Activated naive CD8-positive, alpha-beta T cell treated with anti-CD3 and anti-CD28 coated beads for 36 hours (primary cell): ENCODE measurements around the gene CAMKK2. TPM values are rescaled to one million over a fixed set of nuclear protein-coding genes. Genes with fewer than 3 reads are reported as not detected.

Experiments used
- DNase-seq: peaks from one replicate; pipeline ENCODE4 v3.0.0; 2021
- H3K27ac Mint-ChIP-seq: one replicate; pipeline ENCODE4 v1.8.0; 2022; ENCODE audit warnings: mild to moderate bottlenecking, moderate library complexity, mixed read lengths
- H3K27me3 Mint-ChIP-seq: one replicate; pipeline ENCODE4 v1.8.0; 2022; ENCODE audit warnings: mild to moderate bottlenecking, mixed read lengths
- H3K36me3 Mint-ChIP-seq: one replicate; pipeline ENCODE4 v1.8.0; 2021; ENCODE audit warnings: mild to moderate bottlenecking, mixed read lengths
- H3K4me1 Mint-ChIP-seq: one replicate; pipeline ENCODE4 v1.8.0; 2021; ENCODE audit warnings: mixed read lengths
- H3K4me3 Mint-ChIP-seq: one replicate; pipeline ENCODE4 v1.8.0; 2022; ENCODE audit warnings: mild to moderate bottlenecking, moderate library complexity, mixed read lengths
- H3K9me3 Mint-ChIP-seq: one replicate; pipeline ENCODE4 v1.8.0; 2022; ENCODE audit warnings: mixed read lengths
- total RNA-seq, 2 experiments: library from RNA; stranded (reverse); gene quantifications; one replicate each; pipeline ENCODE4 v1.2.3, GENCODE V29; 2021

The CAMKK2 gene
- total RNA-seq, 2 experiments from 2014 or later: 37.6 to 38.6 TPM

GRCh38 chr12:121253638-121254335, 42.7 kb downstream of the CAMKK2 start:
- H3K36me3 Mint-ChIP-seq: peaks cover 47% of the 10 kb centered on the region

GRCh38 chr12:121252712-121253345, 43.7 kb downstream of the CAMKK2 start:
- peaks cover 50% of the 10 kb centered on the region for H3K36me3 Mint-ChIP-seq
- H3K27ac Mint-ChIP-seq: peak overlapping the region; percentile 64
- no peaks in the 10 kb centered on the region for H3K27me3 Mint-ChIP-seq

More at GRCh38 chr12:121253638-121254335, 42.7 kb downstream of the CAMKK2 start:
- no peak for DNase-seq
- peak overlapping the region; percentile 64 for H3K27ac Mint-ChIP-seq
- H3K27me3 Mint-ChIP-seq: no peaks in the 10 kb centered on the region
- no peak overlapping the region for H3K4me3 Mint-ChIP-seq
- peaks cover 8% of the 10 kb centered on the region for H3K4me1 Mint-ChIP-seq
- H3K9me3 Mint-ChIP-seq: no peaks in the 10 kb centered on the region

GRCh38 chr12:121251838-121252237, 44.7 kb downstream of the CAMKK2 start:
- Mint-ChIP-seq H3K36me3 (peaks cover 52% of the 10 kb centered on the region), H3K27ac (no peak overlapping the region)

More at GRCh38 chr12:121252712-121253345, 43.7 kb downstream of the CAMKK2 start:
- Mint-ChIP-seq H3K4me1 (peaks cover 8% of the 10 kb centered on the region), H3K9me3 (no peaks in the 10 kb centered on the region), H3K4me3 (no peak overlapping the region)
- no peak for DNase-seq

GRCh38 chr12:121250359-121250758, 46.1 kb downstream of the CAMKK2 start:
- H3K9me3 Mint-ChIP-seq: no peaks in the 10 kb centered on the region

More at GRCh38 chr12:121251838-121252237, 44.7 kb downstream of the CAMKK2 start:
- no peaks in the 10 kb centered on the region for H3K27me3 Mint-ChIP-seq
- no peak overlapping the region for H3K4me3 Mint-ChIP-seq
- no peak for DNase-seq
- no peaks in the 10 kb centered on the region for H3K9me3 Mint-ChIP-seq
- peaks cover 6% of the 10 kb centered on the region for H3K4me1 Mint-ChIP-seq

GRCh38 chr12:121248622-121249021, 47.9 kb downstream of the CAMKK2 start:
- no peak overlapping the region for H3K27ac Mint-ChIP-seq
- no peak overlapping the region for H3K4me3 Mint-ChIP-seq
- peaks cover 31% of the 10 kb centered on the region for H3K36me3 Mint-ChIP-seq
- no peaks in the 10 kb centered on the region for H3K9me3 Mint-ChIP-seq
- no peak for DNase-seq
- H3K27me3 Mint-ChIP-seq: no peaks in the 10 kb centered on the region
- H3K4me1 Mint-ChIP-seq: peaks cover 3% of the 10 kb centered on the region

More at GRCh38 chr12:121250359-121250758, 46.1 kb downstream of the CAMKK2 start:
- Mint-ChIP-seq H3K27ac (no peak overlapping the region), H3K4me1 (peaks cover 6% of the 10 kb centered on the region), H3K27me3 (no peaks in the 10 kb centered on the region), H3K36me3 (peaks cover 45% of the 10 kb centered on the region), H3K4me3 (no peak overlapping the region)
- no peak for DNase-seq

GRCh38 chr12:121246893-121247557, 49.5 kb downstream of the CAMKK2 start:
- H3K36me3 Mint-ChIP-seq: peaks cover 26% of the 10 kb centered on the region

GRCh38 chr12:121245951-121246350, 50.6 kb downstream of the CAMKK2 start:
- H3K4me3 Mint-ChIP-seq: no peak overlapping the region
- H3K36me3 Mint-ChIP-seq: peaks cover 32% of the 10 kb centered on the region
- H3K9me3 Mint-ChIP-seq: no peaks in the 10 kb centered on the region
- no peak for DNase-seq
- H3K4me1 Mint-ChIP-seq: peaks cover 10% of the 10 kb centered on the region
- H3K27ac Mint-ChIP-seq: no peak overlapping the region
- H3K27me3 Mint-ChIP-seq: no peaks in the 10 kb centered on the region

More at GRCh38 chr12:121246893-121247557, 49.5 kb downstream of the CAMKK2 start:
- Mint-ChIP-seq H3K27me3 (no peaks in the 10 kb centered on the region), H3K27ac (no peak overlapping the region), H3K4me1 (no peaks in the 10 kb centered on the region), H3K9me3 (no peaks in the 10 kb centered on the region), H3K4me3 (no peak overlapping the region)
- DNase-seq: no peak

GRCh38 chr12:121245031-121245430, 51.5 kb downstream of the CAMKK2 start:
- H3K4me3 Mint-ChIP-seq: no peak overlapping the region
- peaks cover 19% of the 10 kb centered on the region for H3K4me1 Mint-ChIP-seq
- no peak overlapping the region for H3K27ac Mint-ChIP-seq
- H3K9me3 Mint-ChIP-seq: no peaks in the 10 kb centered on the region
- H3K27me3 Mint-ChIP-seq: no peaks in the 10 kb centered on the region
- DNase-seq: no peak
- H3K36me3 Mint-ChIP-seq: peaks cover 37% of the 10 kb centered on the region

GRCh38 chr12:121241156-121241970, 55.1 kb downstream of the CAMKK2 start:
- H3K4me3 Mint-ChIP-seq: peak overlapping the region; percentile 35
- peaks cover 44% of the 10 kb centered on the region for H3K36me3 Mint-ChIP-seq
- no peaks in the 10 kb centered on the region for H3K9me3 Mint-ChIP-seq
- no peaks in the 10 kb centered on the region for H3K27me3 Mint-ChIP-seq
- peak overlapping the region; percentile 73 for H3K27ac Mint-ChIP-seq
- no peak for DNase-seq
- peaks cover 33% of the 10 kb centered on the region for H3K4me1 Mint-ChIP-seq

GRCh38 chr12:121240484-121241101, 55.9 kb downstream of the CAMKK2 start:
- Mint-ChIP-seq H3K9me3 (no peaks in the 10 kb centered on the region), H3K27ac (peak overlapping the region; percentile 88), H3K27me3 (no peaks in the 10 kb centered on the region), H3K4me3 (peak overlapping the region; percentile 35), H3K4me1 (peaks cover 33% of the 10 kb centered on the region), H3K36me3 (peaks cover 42% of the 10 kb centered on the region)
- peak; percentile 84 for DNase-seq

- Mint-ChIP-seq H3K27me3 (no peaks in the 10 kb centered on the region), H3K9me3 (no peaks in the 10 kb centered on the region), H3K36me3 (peaks cover 42% of the 10 kb centered on the region), H3K4me3 (peak overlapping the region; percentile 14), H3K27ac (peak overlapping the region; percentile 88), H3K4me1 (peaks cover 33% of the 10 kb centered on the region)
- DNase-seq: no peak
These were observed 56.5 kb downstream of the CAMKK2 start for GRCh38 chr12:121240062-121240420.

GRCh38 chr12:121239351-121240061, 57.0 kb downstream of the CAMKK2 start:
- no peaks in the 10 kb centered on the region for H3K27me3 Mint-ChIP-seq
- peak overlapping the region; percentile 88 for H3K27ac Mint-ChIP-seq
- H3K36me3 Mint-ChIP-seq: peaks cover 42% of the 10 kb centered on the region
- no peaks in the 10 kb centered on the region for H3K9me3 Mint-ChIP-seq
- H3K4me3 Mint-ChIP-seq: no peak overlapping the region
- H3K4me1 Mint-ChIP-seq: peaks cover 33% of the 10 kb centered on the region
- no peak for DNase-seq

GRCh38 chr12:121238604-121239350, 57.7 kb downstream of the CAMKK2 start:
- Mint-ChIP-seq H3K36me3 (peaks cover 42% of the 10 kb centered on the region), H3K27me3 (no peaks in the 10 kb centered on the region), H3K4me3 (no peak overlapping the region), H3K27ac (peak overlapping the region; percentile 88), H3K4me1 (peaks cover 33% of the 10 kb centered on the region), H3K9me3 (no peaks in the 10 kb centered on the region)
- DNase-seq: no peak
